ENCODE measurements around the gene SF3B3.
A peak's percentile ranks its signal among the peaks of the same experiment; 100 is the strongest.

Gene SF3B3

DNA sequence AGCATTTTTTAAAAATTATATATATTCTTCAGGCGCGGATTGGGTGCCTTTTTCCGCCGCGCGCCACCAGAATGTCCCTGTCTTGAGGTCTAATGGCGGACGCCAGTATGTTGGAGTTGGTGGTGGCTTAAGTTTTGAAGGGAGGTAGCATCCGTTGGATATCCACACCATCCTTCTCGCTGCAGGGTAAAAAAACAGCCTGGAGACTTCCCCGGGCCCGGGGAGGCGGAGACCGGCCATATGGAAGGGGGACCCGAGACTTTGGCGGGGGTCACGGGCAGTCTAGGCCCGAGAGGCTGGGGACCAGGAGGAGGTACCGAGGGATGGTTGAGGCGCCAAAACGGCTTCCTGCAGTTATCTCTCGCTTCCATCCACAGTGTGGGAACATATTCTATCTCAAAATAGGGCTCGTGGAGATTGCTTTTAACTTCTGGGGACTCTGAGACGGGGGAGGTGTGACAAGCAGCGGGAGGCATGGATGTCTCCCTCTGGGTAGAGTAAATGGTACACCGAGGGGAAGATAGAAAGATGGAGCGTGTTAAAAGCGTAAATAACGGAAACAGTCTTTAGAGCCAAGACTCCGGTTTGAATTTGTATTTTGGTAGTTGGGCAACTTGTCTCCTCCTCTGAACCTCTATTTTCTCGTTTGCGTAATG, at the start of gene SF3B3:
TSS of gene SF3B3 (plus strand) at position 74 of the 656 bp plus-strand sequence. CDS start 2,841 bp downstream, outside the sequence.
- DNase-seq: peak; percentile 74

GRCh38 chr16:70474320-70475053, 49.1 kb upstream of the SF3B3 start:
- no peak for DNase-seq

- no peak for DNase-seq
Observed at GRCh38 chr16:70475054-70475871, 48.4 kb upstream of the SF3B3 start.

DNA sequence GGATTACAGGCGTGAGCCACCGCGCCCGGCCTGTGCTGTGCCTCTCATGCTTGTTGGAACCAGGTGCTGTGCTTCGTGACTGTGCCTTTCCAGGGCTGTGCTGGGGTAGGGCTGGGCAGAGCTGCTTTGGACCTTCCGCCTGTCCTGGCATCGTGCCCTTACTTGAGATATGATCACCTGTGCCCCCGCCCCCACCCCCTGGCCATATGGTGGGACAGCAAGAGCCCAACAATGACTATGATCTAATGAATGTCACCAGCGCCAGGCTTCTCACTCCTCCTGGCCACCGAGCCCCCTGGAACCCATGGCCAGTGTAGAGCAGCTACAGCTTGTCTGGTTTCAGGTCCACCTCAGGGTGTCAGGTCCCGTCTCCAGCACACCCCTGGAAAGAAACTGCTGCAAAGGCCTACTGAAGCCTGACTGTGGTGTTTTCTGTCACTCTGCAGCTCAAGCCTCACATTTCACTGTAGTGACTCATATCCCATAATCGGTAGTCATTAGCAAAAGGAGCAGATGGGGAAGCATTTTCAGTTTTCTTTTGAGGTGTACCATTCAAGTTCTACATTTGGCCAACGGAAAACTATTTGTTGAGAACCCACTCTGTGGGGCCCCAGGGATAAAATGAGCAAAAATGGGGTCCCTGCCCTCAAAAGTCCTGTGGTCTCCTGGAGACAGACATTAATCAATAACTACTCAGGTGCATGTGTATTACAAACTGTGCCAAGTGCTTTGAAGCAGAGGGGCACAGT, 47.2 kb upstream of the SF3B3 start:
- DNase-seq: peak; percentile 44

DNA sequence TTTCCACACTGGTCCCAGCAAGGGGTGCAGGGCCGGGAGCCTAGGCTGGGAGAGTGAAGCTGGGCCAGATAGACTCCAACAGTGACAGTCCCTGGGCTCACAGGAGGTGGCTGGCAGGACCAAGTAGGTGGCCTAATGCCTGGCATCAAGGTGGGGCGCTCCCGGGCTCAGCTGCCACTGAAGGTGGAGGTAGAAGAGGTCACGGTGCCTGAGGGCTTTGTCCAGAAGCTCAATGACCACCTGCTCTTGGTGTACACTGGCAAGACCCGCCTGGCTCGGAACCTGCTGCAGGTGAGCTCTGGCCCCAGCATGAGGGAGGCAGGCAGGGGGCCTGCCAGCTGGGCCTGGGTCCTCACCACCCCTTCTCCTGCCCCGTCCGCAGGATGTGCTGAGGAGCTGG, 45.4 kb upstream of the SF3B3 start:
- DNase-seq: no peak

DNA sequence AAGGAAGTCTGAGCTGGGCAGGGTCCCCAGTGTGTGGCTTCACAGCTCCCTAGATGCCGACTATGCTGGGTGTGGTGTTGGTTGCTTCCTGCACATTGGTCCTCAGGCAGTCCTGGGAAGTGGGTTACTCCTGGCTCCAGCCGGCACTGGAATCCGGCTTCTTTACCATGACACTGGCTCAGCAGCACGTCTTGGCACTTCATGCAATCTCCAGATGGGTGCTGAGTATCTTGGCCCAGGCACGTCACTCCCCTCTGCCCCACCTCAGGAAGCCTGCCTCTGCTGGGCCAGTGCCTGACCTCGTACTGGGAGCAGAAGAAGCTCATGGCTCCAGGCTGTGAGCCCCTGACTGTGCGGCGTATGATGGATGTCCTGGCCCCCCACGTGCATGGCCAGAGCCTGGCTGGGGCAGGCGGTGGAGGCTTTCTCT, 44.7 kb upstream of the SF3B3 start:
- DNase-seq: no peak

GRCh38 chr16:70480127-70481105, 43.2 kb upstream of the SF3B3 start:
- DNase-seq: no peak

- no peak for DNase-seq
Observed at GRCh38 chr16:70481929-70482536, 41.6 kb upstream of the SF3B3 start.

DNA sequence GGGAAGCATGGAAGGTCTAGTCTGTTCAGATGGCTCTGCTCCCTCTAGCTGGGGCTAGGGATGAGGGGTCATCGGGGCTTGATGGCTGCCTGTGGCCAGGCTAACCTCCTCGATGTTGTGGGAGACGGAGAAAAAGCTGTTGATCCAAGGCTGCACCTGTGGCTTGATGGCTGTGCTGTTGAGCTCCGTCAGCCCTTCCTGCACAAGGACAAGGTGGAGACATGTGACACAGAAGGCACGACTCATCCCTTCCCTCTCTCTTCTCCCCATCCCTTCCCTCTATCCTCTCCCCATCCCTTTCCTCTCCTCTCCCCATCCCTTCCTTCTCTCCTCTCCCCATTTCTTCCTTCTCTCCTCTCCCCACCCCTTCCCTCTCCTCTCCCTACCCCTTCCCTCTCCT, 41.0 kb upstream of the SF3B3 start:
- DNase-seq: no peak

DNA sequence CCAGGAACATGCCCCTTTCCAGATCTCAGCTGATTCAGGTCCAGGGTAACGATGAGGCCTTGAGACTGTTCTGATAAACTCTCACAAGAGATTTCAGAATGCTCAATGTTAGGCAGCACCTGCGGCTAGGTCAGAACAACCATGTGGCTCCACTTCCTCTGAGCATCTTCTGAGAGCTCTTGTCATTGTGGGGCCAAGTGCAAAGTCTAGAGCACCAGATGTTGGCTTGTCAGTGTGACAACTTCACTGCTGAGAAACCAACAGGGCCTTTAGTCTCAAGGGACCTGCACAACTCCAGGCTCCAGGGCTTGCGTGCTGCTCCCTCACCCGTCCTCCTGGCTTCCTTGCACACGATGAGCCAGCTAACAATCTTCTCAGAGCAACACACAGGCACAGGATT, 40.2 kb upstream of the SF3B3 start:
- DNase-seq: no peak

DNA sequence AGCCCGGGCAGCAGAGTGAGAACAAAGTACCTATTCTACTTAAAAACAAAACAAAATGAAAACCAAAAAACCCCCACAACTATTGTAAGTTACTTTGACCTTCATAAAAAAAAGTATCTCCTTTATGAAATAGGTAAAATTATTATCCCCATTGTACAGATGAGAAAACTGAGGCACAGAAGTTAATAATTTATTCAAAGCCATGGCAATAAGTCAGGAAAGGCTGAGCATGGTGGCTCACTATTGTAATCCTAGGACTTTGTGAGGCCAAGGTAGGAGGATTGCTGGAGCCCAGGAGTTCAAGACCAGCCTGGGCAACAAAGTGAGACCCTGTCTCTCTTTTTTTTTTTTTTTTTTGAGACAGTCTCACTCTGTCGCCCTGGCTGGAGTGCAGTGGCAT, 38.7 kb upstream of the SF3B3 start:
- no peak for DNase-seq

- no peak for DNase-seq
Observed at GRCh38 chr16:70490261-70490660, 33.4 kb upstream of the SF3B3 start.

DNA sequence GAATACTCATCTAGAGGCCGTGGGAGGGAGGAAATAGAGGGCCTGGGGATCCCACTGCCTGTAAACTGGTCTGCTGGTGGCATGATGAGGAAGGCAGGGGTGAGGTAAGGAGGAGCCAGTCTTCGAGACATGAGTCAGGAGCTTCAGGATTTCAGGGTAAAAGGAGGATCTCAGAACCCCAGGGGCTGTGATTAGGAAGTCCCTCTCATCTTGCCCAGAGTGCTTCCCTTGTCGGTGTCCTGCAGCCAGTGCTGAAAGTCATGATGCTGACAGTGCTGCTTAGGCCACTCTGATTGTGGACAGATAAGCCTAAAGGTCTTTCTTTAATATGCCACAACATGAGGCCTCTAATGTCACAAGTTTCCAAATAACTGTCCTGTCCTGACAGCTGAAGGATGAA, 29.8 kb upstream of the SF3B3 start:
- DNase-seq: no peak

GRCh38 chr16:70494202-70494770, 29.3 kb upstream of the SF3B3 start:
- DNase-seq: no peak

- DNase-seq: no peak
Observed at GRCh38 chr16:70494777-70495176, 28.8 kb upstream of the SF3B3 start.

DNA sequence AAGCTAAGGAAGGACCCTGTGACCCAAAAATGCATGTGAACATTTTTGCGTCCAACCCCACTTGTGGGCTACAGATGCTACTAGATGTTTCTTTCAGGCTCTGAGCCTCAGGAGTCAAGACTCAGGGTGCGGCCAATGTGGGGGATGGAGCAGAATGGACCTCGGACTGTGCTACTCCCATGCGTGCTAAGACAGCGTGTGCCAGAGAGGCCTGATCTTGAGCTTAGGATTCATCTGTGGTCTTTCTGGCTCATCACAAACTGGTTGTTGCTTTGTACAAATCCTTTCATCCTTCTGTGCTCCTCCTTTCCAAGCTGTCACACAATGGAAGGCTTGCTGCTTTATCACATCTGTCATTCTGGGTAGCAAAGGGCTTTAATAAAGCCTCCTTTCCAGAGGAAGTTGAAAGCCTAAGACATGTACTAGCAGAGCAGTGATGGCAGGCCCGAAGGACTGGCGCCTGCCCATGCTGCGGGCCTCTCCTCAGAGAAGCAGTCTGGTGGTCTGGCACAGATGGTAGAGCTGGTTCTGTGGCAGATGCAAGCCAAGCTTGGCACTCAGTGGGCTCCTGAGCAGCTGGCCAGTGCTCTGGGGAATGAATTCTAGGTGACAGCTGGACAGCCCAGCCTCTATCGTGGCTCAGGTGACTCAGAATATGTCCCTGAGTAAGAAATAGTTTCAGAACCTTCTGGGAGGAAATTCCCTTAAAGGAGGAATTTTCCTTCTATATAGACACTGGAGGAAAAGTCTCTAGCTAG, 28.0 kb upstream of the SF3B3 start:
- no peak for DNase-seq

DNA sequence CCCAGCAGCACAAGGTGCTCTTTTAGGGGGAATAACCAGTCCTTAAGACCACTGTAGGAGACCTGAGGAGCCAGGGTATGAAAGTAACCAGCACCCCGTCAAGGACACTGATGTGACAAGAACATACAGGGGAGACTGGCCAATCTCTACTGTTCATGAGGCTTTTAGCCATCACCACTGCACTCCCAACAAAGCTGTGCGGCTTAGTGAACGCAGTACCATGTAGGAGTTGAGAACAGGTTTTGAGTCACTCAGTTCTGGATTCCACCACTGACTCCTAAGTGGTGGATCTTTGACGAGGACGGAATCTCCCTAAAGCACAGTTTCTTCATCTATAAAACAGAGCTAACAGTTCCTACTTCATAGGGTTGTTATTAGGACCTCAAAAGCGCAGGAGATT, 27.1 kb upstream of the SF3B3 start:
- DNase-seq: peak; percentile 7

- DNase-seq: no peak
Observed at GRCh38 chr16:70508752-70509151, 14.9 kb upstream of the SF3B3 start.

DNA sequence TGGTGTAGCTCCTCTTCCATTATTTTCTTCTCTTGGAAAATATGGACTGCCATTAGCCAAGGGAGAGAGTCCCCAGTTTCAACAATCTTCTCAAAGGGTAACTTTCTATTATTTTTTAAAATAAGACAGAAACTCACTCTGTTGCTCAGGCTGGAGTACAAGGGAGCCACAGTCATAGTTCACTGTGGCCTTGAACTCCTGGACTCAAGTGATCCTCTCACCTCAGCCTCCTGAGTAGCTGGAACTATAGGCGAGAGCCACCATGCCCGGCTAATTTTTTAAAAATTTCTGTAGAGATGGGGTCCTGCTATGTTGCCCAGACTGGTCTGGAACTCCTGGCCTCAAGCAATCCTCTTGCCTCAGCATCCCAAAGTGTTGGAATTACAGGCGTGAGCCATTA, 13.4 kb upstream of the SF3B3 start:
- DNase-seq: no peak

GRCh38 chr16:70511833-70512232, 11.8 kb upstream of the SF3B3 start:
- no peak for DNase-seq

All from activated naive CD4-positive, alpha-beta T cell treated with Interleukin-2 at 50 U/mL for 16 hours (primary cell).